DOHH2 (cell line): ENCODE results near the gene PEBP1.

ENCODE experiments used
- EZH2phosphoT487 ChIP-seq: fragments of 200-600 bp; sonication (generic); IDR thresholded peaks from 2 replicates; pipeline ENCODE4 v1.6.1; 2017; ENCODE audit warnings: borderline replicate concordance, mild to moderate bottlenecking, antibody characterized with exemption, low read length, moderate library complexity, mixed read lengths
- TF ChIP-seq, protein P1 (sequence below): fragments of 200-600 bp; sonication (generic); IDR thresholded peaks from one replicate; pipeline ENCODE4 v1.5.1; 2014; ENCODE audit warnings: antibody characterized with exemption, mild to moderate bottlenecking, low read depth, low read length; ENCODE audit not compliant: poor library complexity, severe bottlenecking

DNA sequence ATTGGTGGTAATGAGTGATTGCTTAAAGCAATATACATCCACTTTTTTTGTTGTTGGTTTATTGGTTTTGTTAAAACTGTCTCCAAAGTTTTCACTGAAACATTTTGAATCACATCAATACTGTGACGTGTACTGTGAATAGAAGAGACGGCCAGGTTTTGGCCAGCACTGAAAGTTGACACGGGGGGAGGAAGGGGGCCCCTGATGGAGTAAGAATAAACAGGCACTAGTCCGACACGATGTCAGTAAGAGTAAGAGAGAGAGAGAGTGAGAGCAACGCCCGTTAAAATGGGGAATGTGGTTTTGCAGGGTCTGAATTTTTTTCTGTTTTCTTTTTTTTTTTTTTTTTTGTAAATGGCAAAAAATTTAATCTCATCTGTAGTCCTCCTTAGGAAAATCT, 14.7 kb downstream of the PEBP1 start:
- TF ChIP-seq, protein P1, sequence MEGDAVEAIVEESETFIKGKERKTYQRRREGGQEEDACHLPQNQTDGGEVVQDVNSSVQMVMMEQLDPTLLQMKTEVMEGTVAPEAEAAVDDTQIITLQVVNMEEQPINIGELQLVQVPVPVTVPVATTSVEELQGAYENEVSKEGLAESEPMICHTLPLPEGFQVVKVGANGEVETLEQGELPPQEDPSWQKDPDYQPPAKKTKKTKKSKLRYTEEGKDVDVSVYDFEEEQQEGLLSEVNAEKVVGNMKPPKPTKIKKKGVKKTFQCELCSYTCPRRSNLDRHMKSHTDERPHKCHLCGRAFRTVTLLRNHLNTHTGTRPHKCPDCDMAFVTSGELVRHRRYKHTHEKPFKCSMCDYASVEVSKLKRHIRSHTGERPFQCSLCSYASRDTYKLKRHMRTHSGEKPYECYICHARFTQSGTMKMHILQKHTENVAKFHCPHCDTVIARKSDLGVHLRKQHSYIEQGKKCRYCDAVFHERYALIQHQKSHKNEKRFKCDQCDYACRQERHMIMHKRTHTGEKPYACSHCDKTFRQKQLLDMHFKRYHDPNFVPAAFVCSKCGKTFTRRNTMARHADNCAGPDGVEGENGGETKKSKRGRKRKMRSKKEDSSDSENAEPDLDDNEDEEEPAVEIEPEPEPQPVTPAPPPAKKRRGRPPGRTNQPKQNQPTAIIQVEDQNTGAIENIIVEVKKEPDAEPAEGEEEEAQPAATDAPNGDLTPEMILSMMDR = no peak
- TF ChIP-seq EZH2phosphoT487 = no peak
